PC-3 (cell line): ENCODE data around the gene ORMDL3. TPM values are rescaled to one million over a fixed set of nuclear protein-coding genes. Genes with fewer than 3 reads are reported as not detected.

Source experiments
- ATAC-seq: fragments of 200-7000 bp; cut with Tn5 transposase; 2 replicates; pipeline ENCODE4 v1.9.1; 2020; ENCODE audit warnings: mild to moderate bottlenecking, moderate library complexity
- BruUV-seq: library from RNA; stranded (reverse); fragments of 400-500 nt; replicated peaks from 2 replicates; lab custom pipeline; 2021; lab: Mats Ljungman, UMichigan
- CTCF ChIA-PET: fragments of 300-600 bp; sonication (Branson Sonifier 250); formaldehyde crosslinking; loops from one replicate; lab custom pipeline; 2022; ENCODE audit warnings: antibody characterized with exemption; lab: Charles Lee
- POLR2A ChIA-PET: fragments of 300-600 bp; sonication (Branson Sonifier 250); formaldehyde crosslinking; loops from one replicate; lab custom pipeline; 2022; ENCODE audit warnings: antibody characterized with exemption; ENCODE audit not compliant: unreplicated experiment; lab: Charles Lee
- DNase-seq: peaks from one replicate; pipeline ENCODE4 v3.0.0-alpha.2; 2015
- H2AFZ ChIP-seq: fragments of 300-600 bp; sonication (generic); 2 replicates; pipeline ENCODE4 v1.6.0; 2016; ENCODE audit warnings: antibody characterized with exemption, low read length
- H3F3A ChIP-seq: fragments of 300-600 bp; sonication (generic); one replicate; pipeline ENCODE4 v1.6.0; 2017; ENCODE audit warnings: antibody characterized with exemption, low read length, control low read depth, mild to moderate bottlenecking; ENCODE audit not compliant: unreplicated experiment
- H3K27ac ChIP-seq: fragments of 300-600 bp; sonication (generic); 2 replicates; pipeline ENCODE4 v1.5.1; 2016; ENCODE audit warnings: mild to moderate bottlenecking, low read length
- H3K27me3 ChIP-seq: fragments of 300-600 bp; sonication (generic); 2 replicates; pipeline ENCODE4 v1.6.1; 2016; ENCODE audit warnings: low read length, mixed read lengths
- H3K36me3 ChIP-seq: fragments of 300-600 bp; sonication (generic); 2 replicates; pipeline ENCODE4 v1.6.1; 2016; ENCODE audit warnings: low read depth, mixed run types, low read length, mixed read lengths
- H3K4me1 ChIP-seq: fragments of 300-600 bp; sonication (generic); 2 replicates; pipeline ENCODE4 v1.5.1; 2016; ENCODE audit warnings: low read length; ENCODE audit not compliant: insufficient read depth
- H3K4me2 ChIP-seq: fragments of 300-600 bp; sonication (generic); 2 replicates; pipeline ENCODE4 v1.6.0; 2016; ENCODE audit warnings: low read length
- H3K4me3 ChIP-seq: fragments of 300-600 bp; sonication (generic); 2 replicates; pipeline ENCODE4 v1.5.1; 2016; ENCODE audit warnings: mild to moderate bottlenecking, low read length, mixed read lengths
- H3K79me2 ChIP-seq: fragments of 300-600 bp; sonication (generic); 2 replicates; pipeline ENCODE4 v1.6.1; 2017; ENCODE audit warnings: low read length, mixed read lengths
- H3K9ac ChIP-seq: fragments of 300-600 bp; sonication (generic); 2 replicates; pipeline ENCODE4 v1.6.0; 2016; ENCODE audit warnings: mild to moderate bottlenecking, low read length
- H3K9me2 ChIP-seq: fragments of 300-600 bp; sonication (generic); replicated peaks from 2 replicates; pipeline ENCODE4 v1.6.1; 2016; ENCODE audit warnings: mixed run types, low read length, mixed read lengths
- H3K9me3 ChIP-seq: fragments of 300-600 bp; sonication (generic); 2 replicates; pipeline ENCODE4 v1.6.1; 2016; ENCODE audit warnings: low read length, mixed read lengths
- H4K20me1 ChIP-seq: fragments of 300-600 bp; sonication (generic); 2 replicates; pipeline ENCODE4 v1.6.1; 2016; ENCODE audit warnings: low read length, mixed read lengths
- EZH2 ChIP-seq: fragments of 300-600 bp; sonication (generic); IDR thresholded peaks from one replicate; pipeline ENCODE4 v1.6.1; 2017; ENCODE audit warnings: antibody characterized with exemption, mild to moderate bottlenecking, low read length; ENCODE audit not compliant: unreplicated experiment
- EZH2phosphoT487 ChIP-seq: fragments of 300-600 bp; sonication (generic); IDR thresholded peaks from 2 replicates; pipeline ENCODE4 v1.6.1; 2018; ENCODE audit warnings: mild to moderate bottlenecking, antibody characterized with exemption, low read length, borderline replicate concordance
- intact Hi-C: fragments of 100-400 bp; cut with micrococcal nuclease; formaldehyde crosslinking; loops from 2 replicates; pipeline ENCODE4 v1.9.0; 2023
- total RNA-seq: library from RNA; depleted of rRNA; stranded (reverse); fragments of >200 nt; gene quantifications from 2 replicates; pipeline ENCODE4 v1.2.3, GENCODE V29; 2014
- TF ChIP-seq, protein P1 (sequence below): fragments of 300-600 bp; sonication (generic); conservative IDR thresholded peaks from 2 replicates; pipeline ENCODE4 v1.5.1; 2017; ENCODE audit warnings: antibody characterized with exemption, low read depth, mild to moderate bottlenecking, low read length

Gene ORMDL3
- total RNA-seq, 1 experiment from 2014 or later, result 27.4 TPM

DNA sequence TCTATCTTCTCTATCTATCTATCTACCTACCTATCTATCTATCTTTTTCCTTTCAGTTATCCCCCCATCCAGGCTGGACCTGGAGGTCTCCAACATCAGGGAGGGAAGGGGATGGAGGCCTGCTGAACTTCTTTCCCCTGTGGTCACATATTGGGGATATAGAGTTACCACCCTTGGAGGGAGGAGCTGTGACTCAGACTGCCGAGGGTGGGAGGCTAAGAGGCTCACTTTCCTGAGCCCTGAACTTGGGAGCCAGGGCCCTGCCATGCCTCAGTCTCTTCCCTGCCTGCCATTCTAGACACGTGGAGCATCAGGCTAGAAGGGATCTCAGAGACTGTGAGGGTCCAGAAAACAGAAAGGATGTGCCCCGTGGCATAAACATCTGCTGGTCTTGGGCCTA, 8.5 kb upstream of the ORMDL3 start:
- H3F3A ChIP-seq, result no peaks in the 10 kb centered on the region
- no peaks in the 10 kb centered on the region for H3K79me2 ChIP-seq
- H3K9me3 ChIP-seq, result no peaks in the 10 kb centered on the region
- peaks cover 8% of the 10 kb centered on the region; the same call in 1 of the 2 replicates for H3K4me1 ChIP-seq
- no peaks in the 10 kb centered on the region for H3K9me2 ChIP-seq
- no peak overlapping the region for H3K4me2 ChIP-seq
- no TSS peak for BruUV-seq
- no peak overlapping the region for H3K4me3 ChIP-seq
- H3K36me3 ChIP-seq, result no peaks in the 10 kb centered on the region
- no peak overlapping the region for H3K27ac ChIP-seq
- H4K20me1 ChIP-seq, result no peaks in the 10 kb centered on the region
- no peak overlapping the region for H2AFZ ChIP-seq
- ChIA-PET POLR2A (no interaction called here), CTCF (no interaction called here)
- intact Hi-C loops, result no loop called here
- TF ChIP-seq, protein P1, sequence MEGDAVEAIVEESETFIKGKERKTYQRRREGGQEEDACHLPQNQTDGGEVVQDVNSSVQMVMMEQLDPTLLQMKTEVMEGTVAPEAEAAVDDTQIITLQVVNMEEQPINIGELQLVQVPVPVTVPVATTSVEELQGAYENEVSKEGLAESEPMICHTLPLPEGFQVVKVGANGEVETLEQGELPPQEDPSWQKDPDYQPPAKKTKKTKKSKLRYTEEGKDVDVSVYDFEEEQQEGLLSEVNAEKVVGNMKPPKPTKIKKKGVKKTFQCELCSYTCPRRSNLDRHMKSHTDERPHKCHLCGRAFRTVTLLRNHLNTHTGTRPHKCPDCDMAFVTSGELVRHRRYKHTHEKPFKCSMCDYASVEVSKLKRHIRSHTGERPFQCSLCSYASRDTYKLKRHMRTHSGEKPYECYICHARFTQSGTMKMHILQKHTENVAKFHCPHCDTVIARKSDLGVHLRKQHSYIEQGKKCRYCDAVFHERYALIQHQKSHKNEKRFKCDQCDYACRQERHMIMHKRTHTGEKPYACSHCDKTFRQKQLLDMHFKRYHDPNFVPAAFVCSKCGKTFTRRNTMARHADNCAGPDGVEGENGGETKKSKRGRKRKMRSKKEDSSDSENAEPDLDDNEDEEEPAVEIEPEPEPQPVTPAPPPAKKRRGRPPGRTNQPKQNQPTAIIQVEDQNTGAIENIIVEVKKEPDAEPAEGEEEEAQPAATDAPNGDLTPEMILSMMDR, result no peak
- no peak for TF ChIP-seq EZH2phosphoT487
- no peak for TF ChIP-seq EZH2
- H3K27me3 ChIP-seq, result no peaks in the 10 kb centered on the region
- ATAC-seq (no peak), DNase-seq (peak; percentile 9)
- no peak overlapping the region for H3K9ac ChIP-seq

DNA sequence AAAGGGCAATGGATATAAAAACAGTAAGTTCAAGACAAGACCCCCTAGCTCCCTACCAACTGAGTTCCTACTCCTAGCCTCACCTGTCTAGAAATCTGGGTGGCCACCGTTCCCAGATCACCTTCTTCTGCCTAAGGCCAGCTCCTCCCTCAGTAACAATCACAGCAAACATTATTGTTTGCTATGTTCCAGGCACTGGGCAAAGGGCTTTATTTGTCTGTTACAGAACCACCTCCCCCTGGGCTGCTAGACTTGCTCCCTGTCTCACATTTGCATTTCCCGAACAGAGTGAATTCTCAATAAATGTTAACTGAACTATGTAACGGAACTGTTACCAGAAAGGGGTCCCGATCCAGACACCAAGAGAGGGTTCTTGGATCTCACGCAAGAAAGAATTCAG, 6.9 kb upstream of the ORMDL3 start:
- Histone ChIP-seq H3K4me2 (no peak overlapping the region), H3F3A (peaks cover 4% of the 10 kb centered on the region), H3K4me1 (peaks cover 9% of the 10 kb centered on the region), H4K20me1 (no peaks in the 10 kb centered on the region), H3K79me2 (no peaks in the 10 kb centered on the region), H3K9me3 (no peaks in the 10 kb centered on the region), H3K9me2 (no peaks in the 10 kb centered on the region), H3K36me3 (no peaks in the 10 kb centered on the region), H3K4me3 (no peak overlapping the region), H3K27ac (no peak overlapping the region), H3K27me3 (no peaks in the 10 kb centered on the region), H2AFZ (no peak overlapping the region), H3K9ac (no peak overlapping the region)
- TF ChIP-seq EZH2phosphoT487, result no peak
- no peak for TF ChIP-seq EZH2
- TF ChIP-seq, protein P1, result no peak
- ATAC-seq, result no peak
- BruUV-seq, result no TSS peak
- no peak for DNase-seq
- ChIA-PET POLR2A (no interaction called here), CTCF (no interaction called here)
- intact Hi-C loops, result no loop called here

DNA sequence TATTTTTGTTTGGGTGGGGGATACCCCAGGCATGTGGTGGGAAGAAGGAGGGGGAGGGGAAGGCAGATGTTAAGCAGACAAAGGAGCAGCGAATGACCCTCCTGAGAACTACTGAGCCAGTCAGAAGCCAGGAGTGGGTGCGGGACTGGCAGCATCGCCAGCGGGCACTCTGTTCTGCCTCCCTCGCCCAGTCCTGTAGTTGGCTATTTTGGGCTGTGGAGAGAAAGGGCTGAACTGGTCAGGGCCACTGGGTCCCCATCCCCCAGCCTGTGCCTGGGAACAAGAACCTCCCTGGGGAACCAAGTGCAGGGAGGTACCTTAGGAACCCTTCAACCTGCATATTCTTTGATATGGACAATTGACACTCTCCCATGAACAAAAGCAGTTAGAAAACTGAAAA, 6.5 kb upstream of the ORMDL3 start:
- Histone ChIP-seq H2AFZ (no peak overlapping the region), H3K4me1 (peaks cover 10% of the 10 kb centered on the region), H4K20me1 (no peaks in the 10 kb centered on the region), H3K27me3 (no peaks in the 10 kb centered on the region), H3K4me3 (no peak overlapping the region), H3K9ac (no peak overlapping the region), H3F3A (peaks cover 4% of the 10 kb centered on the region), H3K27ac (no peak overlapping the region), H3K79me2 (no peaks in the 10 kb centered on the region), H3K9me2 (no peaks in the 10 kb centered on the region), H3K4me2 (no peak overlapping the region), H3K36me3 (no peaks in the 10 kb centered on the region), H3K9me3 (no peaks in the 10 kb centered on the region)
- intact Hi-C loops, result no loop called here
- DNase-seq, result no peak
- ChIA-PET CTCF (no interaction called here), POLR2A (no interaction called here)
- TF ChIP-seq EZH2 (no peak), EZH2phosphoT487 (no peak)
- TF ChIP-seq, protein P1, result no peak
- BruUV-seq, result no TSS peak
- no peak for ATAC-seq
